Spinal cord (tissue), 10 donors: ENCODE measurements around the gene SIMC1. TPM values are rescaled to one million over a fixed set of nuclear protein-coding genes. Genes with fewer than 3 reads are reported as not detected.
"Not testable (repeated sequence)": the region's sequence is repeated elsewhere in the genome, so short reads cannot be mapped to it uniquely, and the experiment has no call there.

ENCODE experiments used
- DNase-seq, 6 donors: peaks; one replicate each; pipeline versions ENCODE4 v3.0.0 to v3.0.0-alpha.2; 2013 to 2015; ENCODE audit warnings: low spot score in 6 of 6, low read depth in 4 of 6
- H3K27ac ChIP-seq: one replicate; pipeline ENCODE4 v1.5.1; 2013; ENCODE audit warnings: low read depth, low read length, control low read depth
- H3K27me3 ChIP-seq: one replicate; pipeline ENCODE4 v1.6.1; 2013; ENCODE audit warnings: low read length; ENCODE audit not compliant: control insufficient read depth, insufficient read depth
- H3K36me3 ChIP-seq: one replicate; pipeline ENCODE4 v1.6.1; 2013; ENCODE audit warnings: low read length; ENCODE audit not compliant: control insufficient read depth, insufficient read depth
- H3K4me1 ChIP-seq: one replicate; pipeline ENCODE4 v1.6.1; 2013; ENCODE audit warnings: low read length; ENCODE audit not compliant: control insufficient read depth, insufficient read depth
- H3K4me3 ChIP-seq: one replicate; pipeline ENCODE4 v1.5.1; 2013; ENCODE audit warnings: low read depth, low read length, control low read depth
- H3K9me3 ChIP-seq: one replicate; pipeline ENCODE4 v1.6.1; 2013; ENCODE audit warnings: low read length; ENCODE audit not compliant: control insufficient read depth, insufficient read depth
- WGBS: methylation state at CpG from one replicate; pipeline ENCODE4 v1.1.5; 2013; ENCODE audit warnings: missing lambda C conversion rate; ENCODE audit not compliant: insufficient coverage; 5-methylcytosine and 5-hydroxymethylcytosine counted together
- polyA plus RNA-seq, 2 donors: library from polyadenylated mRNA; unstranded; fragments of 120-200 nt; gene quantifications; one replicate each; pipeline ENCODE4 v1.2.1, GENCODE V29; 2013; ENCODE audit not compliant: insufficient read length in 2 of 2
- total RNA-seq, 2 donors: library from RNA; depleted of rRNA in 1 of 2; stranded (reverse); fragments of 120-200 nt in 1 of 2; fragments of >200 nt in 1 of 2; gene quantifications; one replicate each; pipeline versions ENCODE4 v1.2.3 to v1.2.4, GENCODE V29; 2013 to 2014
- donor health status: healthy.

Gene SIMC1
- total and polyA plus RNA-seq, 4 donors = 12.7 to 29.2 (median 22.7) TPM

DNA sequence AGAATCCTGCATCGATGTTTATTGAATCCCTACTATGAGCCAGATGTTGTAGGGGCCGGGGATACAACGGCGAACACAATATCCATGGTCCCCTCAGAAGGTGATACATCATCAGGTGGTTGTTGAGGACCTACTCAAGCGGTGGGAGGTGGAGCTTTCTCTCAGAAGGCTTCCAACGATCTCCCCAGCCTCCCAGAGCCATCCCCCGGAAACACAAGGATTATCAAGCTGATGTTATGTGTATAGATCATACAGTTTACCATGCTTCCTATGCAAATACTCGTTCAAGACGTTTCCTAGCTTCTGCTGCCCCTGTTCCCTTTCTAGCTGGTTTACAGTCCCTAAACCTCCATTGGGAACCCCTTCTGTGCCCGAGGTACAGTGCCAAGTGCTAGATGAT, 1.1 kb downstream of the SIMC1 start:
- DNase-seq, H3K27me3 ChIP-seq, H3K9me3 ChIP-seq, H3K4me1 ChIP-seq, H3K36me3 ChIP-seq, H3K27ac ChIP-seq, H3K4me3 ChIP-seq: not testable (repeated sequence)
- WGBS = no CpG with 5 or more reads among the region's 10 CpGs

GRCh38 chr5:176244318-176244717, 6.1 kb downstream of the SIMC1 start:
- H3K4me3 ChIP-seq, H3K27me3 ChIP-seq, H3K4me1 ChIP-seq, H3K9me3 ChIP-seq, H3K36me3 ChIP-seq, H3K27ac ChIP-seq, DNase-seq: not testable (repeated sequence)
- no CpG with 5 or more reads among the region's 2 CpGs for WGBS

- not testable (repeated sequence) for DNase-seq, H3K36me3 ChIP-seq, H3K4me3 ChIP-seq, H3K4me1 ChIP-seq, H3K27ac ChIP-seq, H3K9me3 ChIP-seq, H3K27me3 ChIP-seq
- WGBS = no CpG with 5 or more reads among the region's 6 CpGs
Observed at GRCh38 chr5:176245074-176245473, 6.8 kb downstream of the SIMC1 start.

DNA sequence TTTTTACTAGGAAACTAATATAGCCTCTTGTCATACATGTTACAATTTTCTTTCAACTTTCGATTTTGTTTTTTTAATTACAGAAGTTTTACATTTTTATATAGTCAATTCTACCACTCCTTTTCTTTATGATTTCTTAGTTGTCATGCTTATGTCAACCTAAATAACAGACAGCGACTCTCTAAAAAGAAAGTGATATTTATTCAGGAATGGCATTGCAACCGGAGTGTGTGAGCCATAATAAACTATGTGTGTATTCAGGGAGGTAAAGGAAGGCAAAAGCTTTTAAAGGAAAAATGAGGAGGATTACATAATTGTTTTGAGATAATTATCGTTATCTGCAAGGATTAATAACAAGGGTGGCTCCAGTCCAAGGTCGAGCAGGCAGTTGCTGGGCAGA, 7.3 kb downstream of the SIMC1 start:
- not testable (repeated sequence) for H3K27ac ChIP-seq, H3K36me3 ChIP-seq, H3K27me3 ChIP-seq, H3K4me1 ChIP-seq, H3K9me3 ChIP-seq, H3K4me3 ChIP-seq, DNase-seq
- WGBS = 91% methylated on average over 1 of the region's 5 CpGs

DNA sequence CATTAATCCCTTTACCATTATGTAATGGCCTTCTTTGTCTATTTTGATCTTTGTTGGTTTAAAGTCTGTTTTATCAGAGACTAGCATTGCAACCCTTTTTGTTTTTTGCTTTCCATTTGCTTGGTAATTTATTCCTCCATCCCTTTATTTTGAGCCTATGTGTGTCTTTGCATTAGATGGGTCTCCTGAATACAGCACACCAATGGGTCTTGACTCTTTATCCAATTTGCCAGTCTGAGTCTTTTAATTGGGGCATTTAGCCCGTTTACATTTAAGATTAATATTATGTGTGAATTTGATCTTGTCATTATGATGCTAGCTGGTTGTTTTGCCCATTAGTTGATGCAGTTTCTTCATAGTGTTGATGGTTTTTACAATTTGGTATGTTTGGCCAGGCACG, 12.5 kb downstream of the SIMC1 start:
- H3K4me1 ChIP-seq, H3K27me3 ChIP-seq, H3K9me3 ChIP-seq, DNase-seq, H3K27ac ChIP-seq, H3K36me3 ChIP-seq, H3K4me3 ChIP-seq: not testable (repeated sequence)
- no CpG with 5 or more reads among the region's 2 CpGs for WGBS

GRCh38 chr5:176252171-176252570, 13.9 kb downstream of the SIMC1 start:
- not testable (repeated sequence) for H3K27me3 ChIP-seq, H3K36me3 ChIP-seq, H3K9me3 ChIP-seq, H3K4me1 ChIP-seq, H3K4me3 ChIP-seq, H3K27ac ChIP-seq, DNase-seq
- 100% methylated on average over 6 of the region's 36 CpGs for WGBS

- not testable (repeated sequence) for H3K9me3 ChIP-seq, DNase-seq, H3K4me1 ChIP-seq, H3K4me3 ChIP-seq, H3K36me3 ChIP-seq, H3K27ac ChIP-seq, H3K27me3 ChIP-seq
- WGBS = 93% methylated on average over 3 of the region's 8 CpGs
Observed at GRCh38 chr5:176253370-176254065, 15.3 kb downstream of the SIMC1 start.

GRCh38 chr5:176254066-176254393, 15.8 kb downstream of the SIMC1 start:
- H3K9me3 ChIP-seq, H3K4me3 ChIP-seq, H3K27ac ChIP-seq, H3K27me3 ChIP-seq, H3K4me1 ChIP-seq, H3K36me3 ChIP-seq, DNase-seq: not testable (repeated sequence)
- WGBS = no CpG with 5 or more reads among the region's 2 CpGs

DNA sequence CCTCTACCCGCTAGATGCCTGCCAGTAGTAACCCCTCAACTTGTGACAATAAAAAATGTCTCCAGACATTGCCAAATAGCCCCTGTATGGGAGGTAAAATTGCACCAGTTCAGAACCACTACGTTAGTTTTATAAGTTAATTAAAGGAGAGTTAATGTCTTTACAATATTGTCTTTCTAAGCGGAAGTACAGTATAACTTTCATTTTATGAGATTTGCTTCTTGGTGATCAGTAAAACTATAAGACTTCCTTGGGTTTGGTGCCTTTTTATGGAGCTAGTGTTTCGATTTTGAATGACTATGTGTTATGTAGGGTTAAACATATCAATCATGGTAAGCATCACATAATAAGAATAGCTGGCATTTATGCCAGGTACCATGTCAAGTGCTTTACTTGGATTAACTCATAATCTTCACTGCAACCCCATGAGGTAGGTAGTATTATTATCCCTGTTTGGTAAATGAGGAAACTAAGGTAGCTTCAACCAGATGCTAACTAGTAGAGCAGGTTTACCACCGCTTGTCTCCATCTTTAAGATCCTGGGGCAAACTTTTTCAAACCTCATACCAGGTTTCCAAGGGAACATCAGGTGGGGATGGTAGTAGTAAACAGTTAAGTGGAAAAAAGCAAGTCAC, 19.8 kb downstream of the SIMC1 start:
- not testable (repeated sequence) for H3K4me1 ChIP-seq, H3K36me3 ChIP-seq, H3K27ac ChIP-seq, H3K4me3 ChIP-seq, DNase-seq, H3K27me3 ChIP-seq, H3K9me3 ChIP-seq
- no CpG with 5 or more reads among the region's 5 CpGs for WGBS

- WGBS = 92% methylated on average over 2 of the region's 5 CpGs
- H3K27me3 ChIP-seq, DNase-seq, H3K4me1 ChIP-seq, H3K27ac ChIP-seq, H3K4me3 ChIP-seq, H3K36me3 ChIP-seq, H3K9me3 ChIP-seq: not testable (repeated sequence)
Observed at GRCh38 chr5:176260682-176261081, 22.5 kb downstream of the SIMC1 start.
